K562 (cell line): ENCODE data around the gene ARL10. TPM values are rescaled to one million over a fixed set of nuclear protein-coding genes. Genes with fewer than 3 reads are reported as not detected.
A peak's percentile ranks its signal among the peaks of the same experiment; 100 is the strongest.

Source experiments
- ATF6 ChIP-seq: sonication (generic); formaldehyde crosslinking; IDR thresholded peaks from 2 replicates; pipeline ENCODE4 v1.4.0; 2020; ENCODE audit warnings: mild to moderate bottlenecking, missing genetic modification reagents
- E2F3 ChIP-seq: fragments of 250-450 bp; sonication (Bioruptor Pico); IDR thresholded peaks from 2 replicates; pipeline ENCODE4 v1.4.0; 2020; ENCODE audit warnings: mild to moderate bottlenecking
- FOSL1 ChIP-seq: fragments of 200-800 bp; sonication (Bioruptor generic); conservative IDR thresholded peaks from 2 replicates; pipeline ENCODE4 v1.6.1; 2016; ENCODE audit warnings: missing genetic modification characterization, missing compliant biosample characterization
- FOXA3 ChIP-seq, 2 experiments: fragments of 450-650 bp in 1 of 2; sonication (generic) in 1 of 2; formaldehyde crosslinking; IDR thresholded peaks in 1 of 2; conservative IDR thresholded peaks in 1 of 2; 2 replicates each; pipeline versions ENCODE4 v1.4.0 to v1.8.0; 2020 to 2022; ENCODE audit warnings: mild to moderate bottlenecking in 2 of 2, missing genetic modification reagents in 1 of 2
- GABPB2 ChIP-seq: fragments of 250-450 bp; sonication (Bioruptor Pico); conservative IDR thresholded peaks from 2 replicates; pipeline ENCODE4 v1.5.1; 2021; ENCODE audit warnings: mild to moderate bottlenecking
- LEF1 ChIP-seq: fragments of 450-650 bp; IDR thresholded peaks from 2 replicates; pipeline ENCODE4 v1.6.1; 2016; ENCODE audit warnings: mild to moderate bottlenecking
- MED1 ChIP-seq: sonication (generic); formaldehyde crosslinking; IDR thresholded peaks from 2 replicates; pipeline ENCODE4 v1.8.1; 2023; ENCODE audit warnings: missing genetic modification reagents, borderline replicate concordance
- NR3C1 ChIP-seq: sonication (generic); formaldehyde crosslinking; IDR thresholded peaks from 2 replicates; pipeline ENCODE4 v1.8.1; 2022; ENCODE audit warnings: missing genetic modification reagents
- POLR3A ChIP-seq: IDR thresholded peaks from 2 replicates; pipeline ENCODE4 v1.6.1; 2011; ENCODE audit warnings: borderline replicate concordance, mild to moderate bottlenecking, moderate library complexity; ENCODE audit not compliant: insufficient read length, insufficient read depth; ENCODE audit errors: extremely low read depth
- PTRF ChIP-seq: fragments of 450-650 bp; IDR thresholded peaks from 2 replicates; pipeline ENCODE4 v1.6.1; 2016; ENCODE audit warnings: mild to moderate bottlenecking, missing genetic modification characterization, missing compliant biosample characterization
- PURB ChIP-seq: sonication (generic); formaldehyde crosslinking; IDR thresholded peaks from 2 replicates; pipeline ENCODE4 v1.9.0; 2021; ENCODE audit warnings: low read depth, mild to moderate bottlenecking, missing genetic modification reagents
- RBM17 ChIP-seq: fragments of 200-400 bp; formaldehyde crosslinking; IDR thresholded peaks from 2 replicates; pipeline ENCODE4 v1.6.1; 2017; ENCODE audit warnings: low read depth, mild to moderate bottlenecking, low read length, borderline replicate concordance
- RERE ChIP-seq: sonication (generic); formaldehyde crosslinking; IDR thresholded peaks from 2 replicates; pipeline ENCODE4 v1.8.0; 2023; ENCODE audit warnings: missing genetic modification reagents, mild to moderate bottlenecking, borderline replicate concordance
- RFX1 ChIP-seq: fragments of 450-650 bp; IDR thresholded peaks from 2 replicates; pipeline ENCODE4 v1.6.1; 2016; ENCODE audit warnings: mild to moderate bottlenecking, moderate library complexity
- SETDB1 ChIP-seq: IDR thresholded peaks from one replicate; pipeline ENCODE4 v1.6.1; 2012; ENCODE audit warnings: low read length, control low read depth, inconsistent platforms
- ZFP36 ChIP-seq: fragments of 150-350 bp; IDR thresholded peaks from 2 replicates; pipeline ENCODE4 v1.6.1; 2018; ENCODE audit warnings: low read length, low read depth; ENCODE audit not compliant: partially characterized antibody
- ZNF586 ChIP-seq: fragments of 450-650 bp; formaldehyde crosslinking; conservative IDR thresholded peaks from 2 replicates; pipeline ENCODE4 v1.4.0; 2020; ENCODE audit warnings: mild to moderate bottlenecking, moderate library complexity
- ZNF639 ChIP-seq, 2 experiments: fragments of 200-800 bp in 1 of 2; sonication (Bioruptor generic) in 1 of 2; sonication (generic) in 1 of 2; formaldehyde crosslinking in 1 of 2; IDR thresholded peaks in 1 of 2; conservative IDR thresholded peaks in 1 of 2; 2 replicates each; pipeline versions ENCODE4 v1.5.0 to v1.6.1; 2016 to 2020; ENCODE audit warnings: missing compliant biosample characterization in 1 of 2, missing genetic modification characterization in 1 of 2, missing genetic modification reagents in 1 of 2
- polyA plus RNA-seq, 8 experiments: library from polyadenylated mRNA; depleted of rRNA in 4 of 8; stranded (reverse) in 5 of 8; unstranded in 3 of 8; fragments of >200 nt; fragmentation: Nextera tagmentation in 2 of 8; fragmentation: Illumina TruSeq in 1 of 8; extraction: Ambion mirVana in 2 of 8; extraction: Trizol in 1 of 8; gene quantifications; 2 replicates each; pipeline versions ENCODE4 v1.2.1 to v1.2.3, GENCODE V29; 2011 to 2014; ENCODE audit warnings: inconsistent platforms in 1 of 8, missing spikeins in 1 of 8
- total RNA-seq, 7 experiments: library from RNA; depleted of rRNA in 6 of 7; stranded (reverse); fragments of >200 nt in 6 of 7; fragmentation: Illumina TruSeq in 2 of 7; extraction: Trizol in 2 of 7; gene quantifications; 2 replicates each; pipeline versions ENCODE4 v1.2.1 to v1.2.3, GENCODE V29; 2011 to 2021; ENCODE audit warnings: low replicate concordance in 1 of 7

ARL10 gene
- total and polyA plus RNA-seq, 9 of the 15 experiments (the other 6 are each of a cell fraction or from before 2014, with no cell fraction given): under 0.01 to 0.40 (median 0.34) TPM; not detected in 3

DNA sequence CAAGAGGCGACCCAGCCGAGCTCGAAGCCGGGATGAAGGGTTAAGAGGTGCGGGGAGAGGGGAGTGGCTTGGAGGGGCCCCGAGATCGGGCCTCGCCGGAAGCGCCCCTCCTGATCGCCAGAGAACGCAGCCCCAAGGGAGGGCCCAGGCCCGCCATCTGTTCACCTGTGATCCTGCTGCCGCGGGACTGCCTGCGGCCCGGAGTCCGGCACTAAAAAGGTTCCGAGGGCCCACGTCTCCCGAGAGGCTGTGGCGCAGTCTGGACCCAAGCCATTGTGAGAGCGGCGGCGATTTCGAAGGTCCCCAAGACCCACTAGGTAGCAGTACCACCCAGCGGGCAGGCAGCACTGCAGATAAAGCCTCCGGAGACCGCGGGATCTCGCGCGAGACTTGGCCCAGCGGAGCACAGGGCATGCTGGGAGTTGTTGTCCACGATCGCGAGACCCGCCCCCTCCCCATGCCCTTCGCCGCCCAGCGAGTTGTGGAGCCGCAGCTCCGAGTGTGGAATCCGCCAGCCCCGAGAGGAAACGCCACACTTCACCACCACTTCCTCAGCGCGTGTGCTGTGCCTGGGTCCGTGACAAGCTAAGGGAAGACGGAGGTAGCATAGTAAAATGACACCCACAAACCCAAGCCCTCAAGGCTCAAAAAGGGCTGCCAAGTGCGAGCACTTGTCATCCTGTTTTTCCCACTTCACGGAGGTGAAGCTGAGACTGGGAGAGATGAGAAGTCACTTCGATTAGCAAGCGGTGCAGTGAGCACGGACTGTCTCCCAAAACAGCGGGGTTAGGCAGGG is 3.7 kb upstream of the ARL10 start, which contains the start of gene KIAA1191 (continued):
- TF ChIP-seq RERE (CRISPR knock-in tag): no peak
- TF ChIP-seq GABPB2 (CRISPR knock-in tag): no peak
- no peak for TF ChIP-seq ATF6
- no peak for TF ChIP-seq LEF1
- no peak for TF ChIP-seq MED1
- TF ChIP-seq POLR3A: no peak
- peak; percentile 7 for TF ChIP-seq ZFP36
- TF ChIP-seq RFX1: no peak
- no peak for TF ChIP-seq PTRF (tag)
- no peak for TF ChIP-seq SETDB1
- no peak for TF ChIP-seq RBM17
- TF ChIP-seq FOXA3 (CRISPR knock-in tag; conservative IDR thresholded peaks at IDR 0.05 in 1 of 2, IDR thresholded peaks at IDR 0.05 in 1 of 2): 0 out of 4 replicates have a peak, but pooled peaks of 1 of the 2 experiments have one; percentile 62
- no peak for TF ChIP-seq PURB (CRISPR knock-in tag)
- 0 out of 2 replicates have a peak, but pooled peaks have one; percentile 9 for TF ChIP-seq FOSL1
- no peak for TF ChIP-seq NR3C1 (CRISPR knock-in tag)
- TF ChIP-seq ZNF586 (CRISPR knock-in tag): no peak
- peak; percentile 76; the same call in 1 of the 2 replicates for TF ChIP-seq E2F3 (CRISPR knock-in tag)
- TF ChIP-seq ZNF639 (CRISPR knock-in tag; conservative IDR thresholded peaks at IDR 0.05 in 1 of 2, IDR thresholded peaks at IDR 0.05 in 1 of 2): 0 out of 4 replicates have a peak, but pooled peaks of 1 of the 2 experiments have one; percentile 33
